HG03565 (cell line): ENCODE results near the gene AKT1.
"Not testable (repeated sequence)": the region's sequence is repeated elsewhere in the genome, so short reads cannot be mapped to it uniquely, and the experiment has no call there.

Experiments used
- ATAC-seq: cut with Tn5 transposase; IDR thresholded peaks from one replicate; pipeline ENCODE4 v1.9.1; 2021; ENCODE audit warnings: mild to moderate bottlenecking, moderate library complexity; ENCODE audit not compliant: unreplicated experiment

Gene AKT1

DNA sequence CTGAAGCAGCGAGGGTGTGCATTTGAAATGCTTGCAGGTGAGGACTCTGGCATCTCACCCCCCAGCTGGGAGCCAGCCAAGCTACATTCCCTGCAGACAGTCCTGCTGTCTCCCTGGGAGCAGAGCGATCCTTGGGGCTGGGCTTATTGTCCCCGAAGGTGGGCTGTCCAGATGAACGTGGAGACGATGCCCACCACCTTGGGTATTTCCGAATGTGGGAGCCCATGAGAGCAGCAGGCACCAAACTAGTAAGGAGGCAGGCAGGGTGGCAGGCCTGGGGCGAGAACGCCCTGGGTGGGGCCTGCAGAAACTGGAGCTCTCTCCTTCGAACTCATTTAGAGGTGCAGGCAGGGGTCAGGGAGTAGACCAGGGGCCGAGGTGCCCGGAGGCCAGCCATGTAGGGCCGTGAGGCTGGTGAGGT, 23.8 kb upstream of the AKT1 start:
- ATAC-seq, result no peak

DNA sequence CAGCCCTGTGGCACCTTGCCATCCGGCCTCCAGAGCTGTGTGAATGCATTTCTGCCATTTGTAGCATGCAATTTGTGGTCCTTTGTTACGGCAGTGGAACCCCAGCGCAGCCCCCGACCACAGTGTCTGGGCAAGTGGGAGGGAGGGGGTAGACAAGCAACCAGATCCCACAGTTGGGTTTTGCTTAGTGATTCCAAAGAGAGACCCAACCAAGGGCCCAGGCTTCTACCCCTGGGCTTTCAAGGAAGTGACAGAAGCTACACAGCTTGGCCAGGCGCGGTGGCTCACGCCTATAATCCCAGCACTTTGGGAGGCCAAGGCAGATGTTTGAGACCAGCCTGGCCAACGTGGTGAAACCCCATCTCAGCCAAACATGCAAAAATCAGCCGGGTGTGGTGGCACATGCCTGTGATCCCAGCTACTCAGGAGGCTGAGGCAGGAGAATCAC, 23.2 kb upstream of the AKT1 start:
- no peak for ATAC-seq

DNA sequence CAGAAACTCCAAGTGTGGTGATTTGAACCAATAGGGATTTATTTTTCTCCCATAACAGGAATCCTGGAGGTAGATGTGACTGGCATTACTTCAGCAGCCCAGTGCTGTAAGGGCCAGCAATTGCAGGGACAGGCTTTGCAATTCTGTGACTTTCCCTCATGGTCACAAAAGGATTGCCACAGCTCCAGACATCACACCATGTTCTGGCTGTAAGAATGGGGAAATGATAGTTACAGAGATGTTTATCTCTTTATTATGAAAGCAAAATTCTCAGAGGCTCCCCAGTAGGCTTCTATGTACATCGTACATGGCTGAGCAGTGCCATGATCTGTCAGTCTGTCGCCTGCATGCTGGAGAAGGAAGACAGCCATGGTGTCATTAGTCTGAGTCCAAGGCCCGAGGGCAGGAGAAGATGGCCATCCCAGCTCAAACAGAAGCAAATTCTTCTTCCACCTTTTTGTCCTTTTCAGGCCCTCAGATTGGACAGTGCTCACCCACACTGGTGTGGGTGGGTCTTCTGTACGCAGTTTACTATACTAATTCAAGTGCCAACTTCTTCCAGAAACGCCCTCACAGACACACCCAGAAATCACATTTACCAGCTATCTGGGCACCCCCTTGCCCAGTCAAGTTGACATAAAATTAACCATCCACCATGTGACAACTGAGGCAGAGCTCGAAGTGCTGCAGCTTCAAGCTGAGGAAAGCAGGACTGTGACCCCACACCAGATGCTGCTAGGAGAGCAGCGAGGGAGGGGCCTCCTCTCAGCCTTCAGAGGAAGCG, 22.6 kb upstream of the AKT1 start:
- ATAC-seq, result no peak

DNA sequence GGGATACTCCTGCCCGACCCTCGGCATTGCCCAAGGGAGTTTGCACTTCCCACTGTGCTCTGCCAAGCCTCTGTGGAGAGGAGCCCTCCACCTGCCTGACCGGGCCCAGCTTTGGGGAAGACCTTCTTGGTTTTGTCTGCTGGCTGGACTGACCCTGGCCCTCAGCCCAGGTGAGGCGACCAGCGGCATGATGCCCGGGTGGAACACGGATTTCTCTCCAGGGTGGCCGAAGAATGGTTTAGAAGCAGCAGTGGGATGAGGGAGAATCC, 21.0 kb upstream of the AKT1 start:
- no peak for ATAC-seq

DNA sequence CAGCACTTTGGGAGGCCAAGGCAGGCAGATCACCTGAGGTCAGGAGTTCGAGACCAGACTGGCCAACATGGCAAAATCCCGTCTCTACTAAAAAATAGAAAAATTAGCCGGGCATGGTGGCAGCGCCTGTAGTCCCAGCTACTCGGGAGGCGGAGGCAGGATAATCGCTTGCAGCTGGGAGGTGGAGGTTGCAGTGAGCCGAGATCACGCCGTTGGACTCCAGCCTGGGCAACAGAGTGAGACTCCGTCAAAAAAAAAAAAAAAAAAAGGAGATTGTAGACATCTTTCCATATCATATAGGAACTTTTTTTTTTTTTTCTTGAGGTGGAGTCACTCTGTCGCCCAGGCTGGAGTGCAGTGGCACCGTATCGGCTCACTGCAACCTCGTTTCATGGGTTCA, 19.2 kb upstream of the AKT1 start:
- not testable (repeated sequence) for ATAC-seq

DNA sequence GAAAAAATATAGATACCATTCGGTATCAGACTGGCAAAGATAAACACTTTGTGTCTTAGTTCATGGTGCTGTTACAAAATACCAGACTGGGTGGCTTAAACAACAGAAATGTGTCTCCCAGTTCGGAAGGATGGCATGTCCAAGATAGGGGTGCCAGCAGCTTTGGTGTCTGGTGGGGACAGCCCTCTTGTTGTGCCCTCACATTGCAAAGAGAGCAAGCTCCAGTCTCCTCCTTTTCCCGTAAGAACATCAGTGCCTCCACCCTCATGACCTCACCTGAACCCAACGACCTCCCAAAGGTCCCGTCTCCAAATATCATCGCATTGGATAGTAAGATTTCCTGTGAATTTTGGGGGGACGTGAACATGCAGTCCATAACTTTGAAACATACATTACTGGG, 17.7 kb upstream of the AKT1 start:
- no peak for ATAC-seq

DNA sequence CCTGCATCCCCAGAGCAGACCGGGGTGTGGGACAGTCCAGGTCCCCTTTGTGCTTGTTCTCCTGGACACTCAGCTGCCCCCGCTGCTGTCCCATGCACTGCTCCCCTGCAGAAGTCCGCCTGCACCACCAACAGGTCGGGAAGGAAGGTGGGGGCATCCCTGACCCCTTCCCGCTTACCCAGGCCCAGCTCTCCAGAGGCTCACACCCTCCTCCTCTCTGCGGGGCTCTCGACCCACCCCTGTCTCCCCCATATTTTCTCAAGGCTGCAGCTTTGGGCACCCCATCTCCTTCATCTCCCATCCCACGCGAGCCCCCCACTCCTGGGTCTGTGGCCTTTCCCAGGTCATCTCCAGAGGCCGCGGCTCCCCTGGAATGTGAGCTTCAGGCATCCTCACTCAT, 14.8 kb upstream of the AKT1 start:
- ATAC-seq, result no peak

DNA sequence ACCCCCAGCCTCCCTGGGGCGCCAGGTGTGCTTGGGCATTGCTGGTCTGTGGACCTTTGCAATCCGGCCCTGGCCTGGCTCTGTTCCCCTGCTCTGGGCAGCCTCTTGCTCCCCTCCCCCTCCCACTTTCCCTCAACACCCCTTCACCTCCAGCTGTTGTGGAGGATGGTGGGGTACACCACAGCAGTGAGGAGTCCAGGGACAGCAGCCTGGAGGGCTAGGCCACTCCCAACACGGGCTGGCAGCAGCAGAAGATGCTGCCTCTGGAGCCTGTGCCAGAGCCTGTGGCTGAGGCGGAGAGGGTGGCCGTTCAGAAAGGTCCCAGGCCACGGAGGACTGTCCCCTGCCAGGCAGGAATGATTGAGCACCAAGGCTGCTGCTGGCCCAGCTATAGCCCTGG, 12.9 kb upstream of the AKT1 start:
- ATAC-seq, result no peak

DNA sequence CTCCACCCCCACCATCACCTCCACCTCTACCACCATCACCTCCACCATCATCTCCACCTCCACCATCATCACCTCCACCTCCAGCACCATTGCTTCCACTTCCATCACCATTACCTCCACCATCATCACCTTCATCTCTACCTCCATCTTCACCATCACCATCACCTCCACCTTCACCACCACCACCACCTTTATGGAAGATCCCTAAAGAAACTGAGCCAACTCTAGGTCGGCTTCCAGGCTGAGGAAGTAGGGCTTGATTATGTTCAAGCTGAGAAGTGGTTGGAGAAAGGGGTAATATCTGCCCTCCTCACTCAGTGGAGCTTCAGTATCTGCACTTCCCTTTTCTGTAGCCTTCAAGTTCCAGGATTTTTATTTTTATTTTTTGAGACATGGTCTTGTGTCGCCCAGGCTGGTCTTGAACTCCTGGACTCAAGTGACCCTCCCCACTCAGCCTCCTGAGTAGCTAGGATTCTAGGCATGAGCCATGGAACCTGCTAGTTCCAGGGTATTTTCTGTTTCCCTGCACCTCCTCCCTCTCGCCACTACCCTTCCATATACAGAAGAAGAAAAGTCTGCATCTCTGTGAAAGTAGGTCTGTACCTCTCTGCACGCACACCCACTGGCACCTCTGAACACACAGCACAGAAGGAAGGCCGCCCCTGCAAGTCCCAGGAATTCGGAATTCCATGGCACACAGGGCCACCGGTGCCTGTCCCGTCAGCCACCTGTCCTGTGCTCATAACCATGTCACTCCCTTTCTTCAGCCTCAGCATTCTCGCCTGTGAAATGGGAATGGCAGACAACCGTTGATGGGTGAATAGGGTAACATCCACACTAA, 11.3 kb upstream of the AKT1 start:
- ATAC-seq, result no peak

DNA sequence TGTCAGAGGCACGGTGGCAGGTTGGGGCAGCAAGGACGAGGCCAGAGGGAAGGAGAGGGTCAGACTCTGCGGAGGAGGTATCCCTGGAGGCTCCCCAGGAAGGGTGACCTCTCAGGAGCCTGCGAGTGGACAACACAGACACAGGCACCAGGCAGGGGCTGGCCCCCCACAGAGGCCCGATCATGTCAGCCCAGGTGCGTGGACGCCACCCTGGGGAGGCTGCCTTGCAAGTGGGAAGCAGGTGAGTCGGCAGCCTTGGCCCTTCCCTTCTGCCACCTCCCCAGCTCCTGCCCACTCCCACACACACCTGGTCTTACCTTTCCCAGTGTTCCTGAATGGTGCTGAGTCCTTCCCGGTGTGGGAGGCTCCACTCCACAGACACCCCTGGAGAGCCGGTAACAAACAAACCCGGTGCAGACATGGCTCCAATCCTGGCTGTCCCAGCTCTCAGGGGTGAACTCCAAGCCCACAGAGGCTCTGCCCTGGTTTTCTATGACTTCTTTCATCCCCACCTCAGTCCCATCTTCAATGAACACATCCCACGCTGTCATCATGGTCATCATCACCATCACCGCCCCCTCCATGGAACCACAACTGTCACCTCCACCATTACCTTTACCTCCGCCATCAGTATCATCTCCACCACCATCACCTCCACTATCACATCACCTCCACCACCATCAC, 10.5 kb upstream of the AKT1 start:
- no peak for ATAC-seq

DNA sequence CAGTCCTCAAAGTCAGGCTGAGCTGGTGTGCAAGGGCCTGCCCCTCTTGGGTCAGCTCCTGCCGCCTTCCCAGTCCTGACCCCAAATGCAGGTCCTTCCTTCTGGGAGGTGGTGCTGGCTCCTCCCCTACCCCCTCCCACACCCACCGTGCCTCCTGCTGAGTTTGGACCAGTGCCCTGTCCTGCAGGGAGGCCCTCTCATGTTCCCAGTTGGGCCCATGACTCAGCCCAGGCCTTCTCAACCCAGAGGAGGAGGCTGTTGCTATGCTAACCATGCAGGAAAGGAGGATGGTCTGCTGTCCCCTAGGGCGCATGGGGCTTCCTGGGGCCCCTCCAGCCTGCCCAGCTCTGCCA, 9.8 kb upstream of the AKT1 start:
- no peak for ATAC-seq

DNA sequence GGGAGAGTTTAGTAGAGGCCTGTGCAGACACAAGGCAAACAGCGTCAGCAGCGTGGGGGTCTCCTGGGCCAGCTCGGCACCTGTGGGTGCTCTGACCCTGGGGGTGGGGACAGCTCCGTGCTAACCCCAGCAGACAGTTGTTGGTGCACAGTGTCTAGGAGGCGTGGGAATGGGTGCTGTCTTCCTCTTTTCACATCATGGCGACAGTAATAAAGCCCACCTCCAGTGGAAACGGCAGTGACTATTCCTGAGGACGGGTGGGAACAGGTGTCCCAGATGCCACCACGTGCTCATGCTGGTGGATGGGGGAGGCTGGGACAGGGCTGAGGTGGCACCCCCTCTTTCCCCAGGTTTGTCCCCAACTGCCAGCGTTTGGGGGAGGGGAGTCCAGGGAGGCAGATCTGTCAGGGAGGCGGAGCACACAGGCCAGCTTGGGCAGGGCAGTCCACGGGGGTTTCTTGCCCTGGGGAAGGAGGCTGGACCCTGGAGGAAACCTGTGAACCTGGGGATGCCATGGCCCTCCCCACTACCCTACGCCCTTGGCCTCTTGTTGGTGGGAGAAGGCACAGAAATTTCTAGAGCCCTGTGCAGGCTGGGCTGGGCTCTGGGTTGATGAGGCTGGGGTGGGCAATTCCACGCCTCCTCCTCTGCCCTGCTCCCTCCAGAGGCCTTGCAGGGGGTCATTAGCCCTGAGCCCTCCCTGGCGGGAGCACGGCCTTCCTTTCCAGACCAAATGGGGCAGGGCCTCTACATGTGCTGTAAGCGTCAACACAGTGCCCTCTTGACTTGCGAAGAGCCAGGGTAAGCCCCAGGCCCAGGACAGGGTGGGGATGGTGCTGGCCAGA, 9.2 kb upstream of the AKT1 start:
- no peak for ATAC-seq

DNA sequence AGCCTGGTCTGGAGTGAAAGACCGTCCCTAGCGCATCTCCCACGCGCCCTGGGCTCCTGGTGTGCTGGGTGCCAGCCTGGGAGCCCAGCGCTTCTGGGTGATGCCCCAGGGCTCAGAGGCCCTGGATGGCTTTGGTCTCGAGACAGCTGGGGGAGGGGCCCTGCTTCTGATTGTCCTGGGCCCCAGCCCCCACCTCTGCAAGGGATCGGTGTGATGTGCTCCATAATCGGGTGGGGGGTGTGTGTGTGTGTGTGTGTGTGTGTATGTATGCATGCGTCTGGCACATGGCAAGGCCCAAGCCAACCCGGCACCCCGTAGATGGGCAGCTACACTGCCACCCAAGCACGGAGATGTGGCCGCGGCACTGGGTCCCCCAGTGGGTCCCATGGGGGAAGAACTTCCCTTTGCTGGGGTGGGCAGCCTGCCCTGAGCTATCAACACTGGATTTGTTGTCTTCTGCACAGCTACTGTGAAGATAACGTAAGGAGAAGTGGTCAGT, 8.4 kb upstream of the AKT1 start:
- no peak for ATAC-seq

DNA sequence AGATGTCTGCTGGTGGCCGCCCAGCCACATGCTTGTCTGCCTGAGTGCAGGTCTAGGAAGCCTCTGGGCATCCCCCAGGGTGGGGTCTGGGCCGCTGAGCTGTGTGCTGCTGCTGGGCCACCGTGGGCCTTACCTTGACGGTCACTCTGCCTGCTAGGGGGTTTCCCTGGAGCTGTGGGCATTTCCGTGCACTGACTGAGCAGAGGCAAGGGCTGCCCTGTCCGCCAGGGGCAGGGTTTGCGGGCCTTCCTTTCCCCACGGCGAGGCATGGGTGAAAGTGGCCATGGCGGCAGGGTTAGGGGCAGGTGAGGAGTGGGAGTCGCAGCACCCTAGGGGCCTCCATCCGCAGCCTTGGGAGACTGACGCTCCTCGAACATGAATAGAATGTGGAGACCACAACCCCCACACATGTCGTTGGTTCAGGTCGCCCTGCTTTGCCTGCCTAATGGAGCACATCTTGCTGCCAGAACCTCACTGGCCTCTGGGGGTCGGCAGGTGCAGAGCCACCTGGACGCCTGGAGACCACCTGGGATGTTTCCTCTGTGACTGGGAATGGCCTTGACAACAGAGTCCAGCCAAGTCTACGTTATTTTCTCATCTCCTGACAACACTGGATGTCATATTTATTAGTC, 7.8 kb upstream of the AKT1 start:
- no peak for ATAC-seq

DNA sequence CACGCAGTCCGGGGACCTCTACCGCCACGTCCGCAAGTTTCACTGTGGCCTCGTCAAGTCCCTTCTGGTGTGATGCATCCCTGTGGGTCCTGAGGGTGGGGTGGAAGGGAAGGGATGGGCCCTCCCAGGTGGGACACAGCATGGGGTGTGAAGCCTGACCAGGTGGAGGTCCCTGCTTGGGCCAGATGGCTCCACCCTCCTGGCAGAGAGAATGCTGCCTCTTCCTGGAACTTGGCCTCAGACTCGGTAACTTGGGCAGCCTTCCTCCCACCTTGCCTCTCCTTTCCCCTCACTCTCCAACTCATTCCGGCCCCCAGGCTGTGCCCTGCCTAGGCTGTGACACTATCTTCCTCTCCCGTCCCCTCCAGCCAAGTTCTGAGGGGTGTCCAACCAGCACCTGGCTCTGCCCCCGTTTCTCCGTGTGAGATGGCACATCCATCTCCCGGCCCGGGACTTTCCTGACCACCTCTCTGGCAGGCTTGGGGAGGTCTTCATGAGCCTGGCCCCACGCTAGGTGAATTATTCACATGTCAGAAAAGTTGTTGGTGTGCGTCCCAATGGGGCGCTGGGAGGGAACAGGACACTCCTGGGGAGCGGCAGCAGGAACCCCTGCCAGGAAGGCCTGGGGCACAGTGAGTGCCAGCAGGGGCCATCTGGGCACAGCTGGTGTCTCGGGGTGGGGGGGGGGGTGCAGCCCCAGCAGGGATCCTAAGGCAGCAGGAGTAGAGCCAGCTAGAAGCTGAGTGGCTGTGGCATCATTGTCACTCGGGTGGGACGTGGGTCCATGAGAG, 7.0 kb upstream of the AKT1 start:
- no peak for ATAC-seq

DNA sequence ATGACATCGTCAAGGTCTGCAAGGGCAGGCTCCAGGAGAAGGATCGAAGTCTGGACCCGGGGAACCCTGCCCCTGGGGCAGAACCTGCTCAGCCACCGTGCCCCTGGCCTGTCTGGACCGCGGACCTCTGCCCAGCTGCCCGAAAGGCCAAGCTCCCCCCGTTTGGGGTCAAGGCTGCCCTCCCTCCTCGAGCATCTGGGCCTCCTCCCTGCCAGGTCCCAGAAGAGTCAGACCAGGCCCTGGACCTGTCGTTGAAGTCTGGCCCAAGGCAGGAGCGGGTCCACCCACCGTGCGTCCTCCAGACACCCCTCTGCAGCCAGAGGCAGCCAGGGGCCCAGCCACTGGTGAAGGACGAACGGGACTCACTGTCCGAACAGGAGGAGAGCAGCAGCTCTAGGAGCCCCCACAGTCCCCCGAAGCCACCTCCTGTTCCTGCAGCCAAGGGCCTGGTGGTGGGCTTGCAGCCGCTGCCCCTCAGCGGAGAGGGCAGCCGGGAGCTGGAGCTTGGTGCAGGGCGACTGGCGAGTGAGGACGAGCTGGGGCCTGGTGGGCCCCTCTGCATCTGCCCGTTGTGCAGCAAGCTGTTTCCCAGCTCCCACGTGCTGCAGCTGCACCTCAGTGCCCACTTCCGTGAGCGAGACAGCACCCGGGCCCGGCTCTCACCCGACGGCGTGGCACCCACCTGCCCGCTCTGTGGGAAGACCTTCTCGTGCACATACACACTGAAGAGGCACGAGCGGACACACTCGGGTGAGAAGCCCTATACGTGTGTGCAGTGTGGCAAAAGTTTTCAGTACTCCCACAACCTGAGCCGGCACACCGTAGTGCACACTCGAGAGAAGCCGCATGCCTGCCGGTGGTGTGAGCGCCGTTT, 6.2 kb upstream of the AKT1 start:
- no peak for ATAC-seq

DNA sequence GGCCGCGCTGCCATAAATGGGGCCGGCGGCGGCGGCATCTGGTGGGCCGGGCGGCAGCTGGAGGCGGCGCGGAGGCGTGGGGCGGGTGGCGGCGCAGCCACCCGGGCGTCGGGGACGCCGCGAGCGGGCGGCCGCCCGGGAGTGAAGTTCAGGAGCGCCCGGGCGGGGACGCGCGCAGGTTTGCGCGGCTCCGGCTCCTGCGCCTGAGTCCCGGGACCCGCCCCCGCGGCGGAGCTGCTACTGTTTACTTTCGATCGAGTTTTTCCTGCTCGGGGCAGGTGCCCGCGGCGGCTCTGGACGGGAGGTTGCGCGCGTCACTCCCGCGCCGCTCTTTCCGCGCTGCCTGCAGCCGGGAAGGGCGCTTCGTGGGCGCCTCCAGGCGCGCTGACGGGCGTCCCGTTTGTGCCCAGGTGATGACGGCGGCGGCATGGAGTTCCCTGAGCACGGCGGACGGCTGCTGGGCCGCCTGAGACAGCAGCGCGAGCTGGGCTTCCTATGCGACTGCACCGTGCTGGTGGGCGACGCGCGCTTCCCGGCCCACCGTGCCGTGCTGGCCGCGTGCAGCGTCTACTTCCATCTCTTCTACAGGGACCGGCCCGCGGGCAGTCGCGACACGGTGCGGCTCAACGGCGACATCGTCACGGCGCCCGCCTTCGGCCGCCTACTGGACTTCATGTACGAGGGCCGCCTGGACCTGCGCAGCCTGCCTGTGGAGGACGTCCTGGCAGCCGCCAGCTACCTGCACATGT, 5.4 kb upstream of the AKT1 start, which contains the start of gene ZBTB42:
Gene ZBTB42 (plus strand): TSS at position 331 of the 749 bp plus-strand sequence. CDS start 97 bp downstream, at position 428.
- ATAC-seq, result no peak
